ENCODE data around the gene C1QTNF12.

Gene C1QTNF12

GRCh38 chr1:1239614-1240347 lies 6.7 kb downstream of the C1QTNF12 start:
- DNase-seq = no peak

- no peak for DNase-seq
These were observed 7.3 kb downstream of the C1QTNF12 start for GRCh38 chr1:1239227-1239613.

DNA sequence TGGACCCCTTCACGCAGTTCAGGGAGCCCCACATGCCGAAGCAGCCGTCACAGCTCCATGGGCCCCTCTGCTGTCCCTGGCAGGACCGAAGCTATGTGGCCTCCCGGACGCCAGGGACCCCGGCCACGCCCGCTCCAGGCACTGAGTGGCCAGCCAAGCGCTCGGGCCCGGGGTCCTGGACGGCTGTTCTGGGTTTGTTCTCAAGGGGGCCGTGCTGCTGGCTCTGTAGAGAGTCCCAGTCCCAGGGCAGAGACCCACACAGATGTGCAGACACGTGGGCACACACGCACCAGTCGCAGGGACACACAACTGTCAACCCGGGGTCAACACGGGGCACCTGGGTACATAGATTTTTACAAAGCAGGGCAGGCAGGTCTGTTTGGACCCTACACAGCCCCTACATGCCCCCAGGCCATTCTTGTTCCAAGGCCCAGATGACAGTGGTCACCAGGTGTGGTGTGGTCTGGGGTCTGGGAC lies 7.8 kb downstream of the C1QTNF12 start:
- no peak for DNase-seq

DNA sequence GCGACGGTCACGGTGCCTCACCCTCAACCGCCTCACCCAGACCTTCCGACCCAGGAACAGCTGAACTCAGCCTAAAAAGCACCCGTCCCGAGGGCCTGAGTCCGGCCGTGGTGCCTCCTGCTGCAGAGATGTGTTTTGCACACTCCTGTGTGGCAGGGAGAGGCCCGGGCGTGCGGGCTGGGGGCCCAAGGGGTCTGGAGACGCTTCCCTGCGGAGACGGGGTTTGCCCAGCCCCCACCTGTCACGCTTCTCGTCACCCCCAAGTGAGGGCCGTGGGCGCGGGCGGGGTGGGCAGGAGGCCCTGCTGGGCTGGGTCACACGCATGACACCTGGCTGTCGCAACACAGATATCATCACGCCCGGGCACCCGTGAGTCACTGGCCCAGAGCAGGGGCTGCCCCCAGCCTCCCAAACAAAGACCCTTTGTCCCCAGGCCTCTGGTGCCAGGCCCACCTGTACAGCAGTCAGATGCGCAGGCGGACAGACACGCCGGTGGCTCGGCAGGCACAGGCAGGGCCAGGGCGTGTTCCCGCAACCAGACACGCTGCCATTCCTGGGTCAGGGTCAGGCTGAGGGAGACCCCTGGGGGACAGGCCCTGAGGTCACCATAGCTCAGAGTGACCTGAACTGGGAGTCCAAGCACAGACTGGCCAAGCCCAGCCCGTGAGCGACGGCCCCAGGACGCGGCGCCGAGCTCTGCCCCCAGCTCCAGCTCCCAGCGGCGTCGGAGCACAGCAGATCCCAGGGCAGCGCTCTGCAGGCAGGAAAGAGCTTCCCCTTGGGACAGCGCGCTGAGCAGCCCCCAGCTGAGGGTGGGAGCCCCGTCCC lies 8.4 kb downstream of the C1QTNF12 start:
- DNase-seq = no peak

DNA sequence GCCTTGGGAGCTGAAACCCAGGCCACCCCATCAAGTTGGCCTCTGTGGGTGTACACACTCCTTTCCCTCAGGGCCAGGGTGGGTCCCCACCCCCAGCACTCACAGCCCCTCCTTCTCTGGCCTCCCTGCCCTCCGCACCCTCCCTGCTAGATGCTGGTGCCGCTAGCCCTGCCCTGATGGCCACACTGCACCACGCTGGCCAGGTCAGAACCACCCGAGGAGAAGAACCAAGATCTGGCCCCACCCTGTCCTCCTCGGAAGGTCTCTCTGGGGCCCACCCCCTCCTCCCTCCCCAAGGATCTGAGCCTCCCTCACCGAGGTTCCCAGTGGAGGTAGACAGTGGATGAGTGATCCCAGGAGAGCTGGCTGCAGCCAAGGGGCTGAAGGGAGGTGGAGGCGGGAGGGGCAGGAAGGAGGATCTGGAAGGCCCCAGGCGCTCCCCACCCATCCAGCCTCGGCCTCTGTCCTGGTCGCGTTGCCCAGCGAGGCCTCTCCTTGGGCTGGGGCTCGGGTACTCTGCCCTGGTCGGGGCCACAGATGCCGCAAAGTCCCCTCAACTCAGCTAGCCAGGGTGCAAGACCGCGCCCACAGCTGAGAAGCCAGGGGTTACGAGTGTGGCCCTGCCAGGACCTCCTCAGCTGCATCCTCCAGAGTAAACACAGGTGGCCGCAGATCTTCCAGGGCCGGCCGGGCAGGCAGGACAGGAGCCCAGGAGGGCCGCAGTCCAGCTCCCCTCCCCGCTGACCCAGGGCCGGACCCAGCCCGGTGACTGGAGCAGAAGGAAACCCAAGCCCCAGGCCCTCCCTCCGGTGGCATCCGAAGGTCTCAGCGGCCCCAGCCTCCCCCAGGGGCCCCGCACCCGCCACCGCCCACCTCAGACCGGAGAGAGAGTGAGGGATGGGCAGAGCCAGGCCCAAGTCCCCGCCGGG lies 9.3 kb downstream of the C1QTNF12 start:
- DNase-seq = no peak

DNA sequence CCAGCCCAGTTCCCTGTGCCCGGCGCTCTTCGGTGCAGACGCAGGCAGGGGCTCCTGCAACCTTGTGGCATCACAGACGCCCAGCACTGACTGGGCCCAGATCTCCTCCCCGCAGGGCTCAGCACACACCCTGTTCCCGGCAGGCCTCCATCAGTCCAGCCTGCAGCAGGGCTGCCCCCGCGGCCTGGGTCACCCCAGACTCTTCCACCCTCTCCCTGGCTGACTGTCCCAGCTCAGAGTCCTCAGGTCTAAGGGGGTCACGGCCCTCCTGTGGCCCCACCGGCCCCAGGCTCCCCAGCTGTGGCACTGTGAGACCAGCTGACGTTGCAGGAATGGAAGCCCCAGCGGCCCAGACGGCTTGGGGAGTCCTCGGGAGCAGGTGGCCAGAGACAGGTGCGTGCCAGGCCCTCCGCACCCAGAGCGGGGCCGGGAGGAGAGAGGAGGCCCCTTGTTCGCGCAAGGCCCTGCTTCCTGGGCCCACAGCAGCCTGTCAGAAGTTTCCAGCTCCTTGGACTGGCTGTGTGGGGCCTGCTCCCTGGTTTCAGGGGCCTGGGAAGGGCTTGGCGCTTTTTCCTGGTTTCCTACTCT lies 10.3 kb downstream of the C1QTNF12 start:
- DNase-seq = no peak

DNA sequence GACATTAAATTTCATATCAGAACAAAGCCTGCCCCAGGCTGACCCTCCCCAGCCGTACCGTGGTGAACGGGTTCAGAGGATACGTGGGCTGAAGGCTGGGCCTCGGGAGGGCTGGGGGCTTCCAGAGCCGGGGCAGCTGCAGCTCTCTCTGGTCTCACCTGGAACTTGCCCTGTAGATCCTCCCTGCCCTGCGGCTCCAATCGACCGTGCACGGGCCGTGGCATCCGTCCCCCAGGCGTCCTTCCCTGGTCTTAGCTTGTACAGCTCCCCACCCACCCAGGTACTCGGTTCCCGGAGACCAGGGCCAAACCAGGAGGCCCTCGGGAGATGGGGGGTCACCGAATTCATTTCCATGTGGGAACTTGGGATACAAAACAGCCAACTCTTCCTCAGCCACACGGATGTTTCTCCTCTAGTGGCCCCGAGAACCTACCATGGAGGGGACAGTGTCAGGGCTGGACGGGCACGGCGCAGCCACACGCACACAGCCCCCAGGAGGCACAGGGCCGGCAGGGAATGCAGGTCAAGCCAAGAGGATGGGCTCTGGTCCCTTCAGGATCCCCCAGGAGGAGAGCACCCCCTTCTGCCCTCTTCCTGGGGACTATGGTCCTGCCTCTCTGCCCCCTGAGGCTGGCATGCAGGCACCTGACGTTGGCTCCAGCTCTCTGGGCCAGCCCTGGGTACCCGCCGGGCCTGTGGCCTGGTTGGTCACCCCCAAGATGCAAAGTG lies 11.3 kb downstream of the C1QTNF12 start:
- no peak for DNase-seq

DNA sequence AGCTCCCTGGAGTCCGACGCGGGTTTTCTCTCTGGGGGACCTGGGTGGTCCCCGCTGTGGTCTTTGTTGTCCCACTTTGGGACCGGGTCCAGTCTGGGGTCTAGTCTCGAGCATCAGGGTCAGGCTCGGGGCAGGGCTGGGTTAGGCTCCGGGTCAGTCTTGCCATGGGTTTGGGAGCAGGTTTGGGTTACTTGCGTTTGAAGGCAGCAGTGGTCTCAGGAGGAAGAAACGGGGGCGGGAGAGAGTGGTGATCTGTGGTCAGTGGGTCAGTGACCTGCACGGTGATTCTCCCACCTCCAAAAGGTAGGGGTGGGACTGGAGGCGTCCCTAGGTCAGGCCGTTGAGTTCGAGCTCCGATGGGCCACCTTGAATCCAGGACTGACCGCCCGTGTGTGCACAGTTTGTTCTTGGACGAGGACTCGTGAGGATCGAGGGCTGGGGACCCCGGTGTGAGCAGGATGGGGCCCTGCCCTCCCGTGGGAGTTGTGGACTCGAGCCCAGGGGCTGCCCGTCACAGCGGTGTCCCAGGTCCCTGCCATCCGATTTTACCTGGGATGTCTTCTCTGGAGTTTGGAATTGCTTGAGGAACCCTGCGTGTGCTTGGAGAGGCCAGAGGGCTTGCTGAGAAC lies 12.2 kb downstream of the C1QTNF12 start:
- DNase-seq = no peak

- no peak for DNase-seq
These were observed 13.0 kb downstream of the C1QTNF12 start for GRCh38 chr1:1233567-1233892.

- no peak for DNase-seq
These were observed 13.5 kb downstream of the C1QTNF12 start for GRCh38 chr1:1232796-1233566.

- DNase-seq = no peak
These were observed 14.2 kb downstream of the C1QTNF12 start, which contains the start of gene B3GALT6 for GRCh38 chr1:1232208-1232795. Gene B3GALT6 (plus strand): TSS chr1:1232237. CDS start chr1:1232279, 42 bp downstream.

DNA sequence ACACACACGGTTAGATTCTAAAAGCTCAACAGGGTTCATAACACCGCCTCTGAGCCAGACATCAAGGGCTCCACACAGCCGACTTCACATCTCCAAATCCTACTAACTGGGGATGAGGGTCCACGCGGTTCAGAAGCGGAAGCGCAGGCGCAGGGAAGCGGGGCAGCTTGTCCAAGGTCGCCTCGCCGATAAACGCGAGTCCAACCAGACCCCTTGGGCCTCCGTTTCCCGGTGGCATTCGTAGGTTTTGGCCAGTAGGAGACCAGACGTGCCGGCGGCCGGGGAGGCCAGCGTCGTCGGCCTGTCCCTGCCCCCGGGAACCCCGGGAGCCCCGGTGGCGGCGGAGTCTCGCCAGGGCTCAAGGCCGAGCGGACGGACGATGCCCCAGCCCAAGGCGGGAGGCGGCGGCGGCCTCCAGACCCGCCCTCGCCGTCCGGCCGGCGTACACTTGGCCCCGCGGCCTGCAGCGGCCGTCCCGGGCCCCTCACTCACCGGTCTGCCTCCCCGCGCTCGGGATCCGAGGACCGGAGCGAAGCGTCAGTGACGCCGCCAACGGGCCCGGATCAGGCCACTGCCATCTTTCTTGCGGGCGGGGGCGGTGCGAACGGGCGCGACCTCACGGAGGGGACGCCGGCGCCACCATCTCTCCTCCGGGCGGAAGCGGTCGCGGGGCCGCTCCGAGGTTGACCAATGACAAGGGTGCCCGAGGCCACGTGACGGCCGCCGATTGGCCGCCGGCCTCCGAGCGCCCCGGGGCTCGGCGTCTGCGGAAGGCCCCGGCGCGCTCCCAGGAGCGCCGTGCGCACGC lies 14.9 kb downstream of the C1QTNF12 start, which contains the start of gene SDF4:
SDF4 (minus strand) TSS at position 602 of the 808 bp plus-strand sequence. CDS start 3,229 bp downstream, outside the sequence.
- peak; percentile 89 for DNase-seq

DNA sequence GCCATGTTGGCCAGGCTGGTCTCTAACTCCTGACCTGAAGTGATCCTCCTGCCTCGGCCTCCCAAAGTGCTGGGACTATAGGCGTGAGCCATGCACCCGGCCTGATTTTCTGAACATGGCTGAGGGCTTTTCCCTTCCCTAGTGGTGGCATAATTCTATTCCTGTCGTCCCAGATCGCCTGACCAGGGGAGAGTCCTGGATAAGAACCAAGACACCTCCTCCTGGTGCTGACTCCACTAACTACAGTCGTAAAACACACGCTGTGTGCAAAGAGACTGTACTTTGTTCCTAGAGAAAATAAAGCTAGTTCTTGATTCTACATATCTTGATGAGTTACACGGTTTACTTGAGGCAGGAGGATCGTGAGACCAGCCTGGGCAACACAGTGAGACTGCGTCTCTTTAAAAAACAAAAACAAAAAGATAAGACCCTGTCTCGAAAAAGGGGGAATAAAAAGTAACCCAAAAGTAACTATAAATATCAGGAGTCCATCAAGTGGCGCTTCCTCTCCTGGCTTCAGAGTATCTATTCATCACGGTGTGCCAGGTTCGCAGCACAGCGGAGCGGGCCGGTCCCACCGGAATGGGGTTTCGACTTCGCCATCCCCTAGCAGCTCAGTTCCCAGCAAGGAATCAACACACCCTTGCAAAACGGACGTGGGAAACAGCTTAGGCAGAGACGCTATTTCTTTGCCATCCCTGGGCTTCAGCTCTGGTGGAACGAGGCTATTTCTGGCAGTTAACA lies 15.7 kb downstream of the C1QTNF12 start:
- no peak for DNase-seq

DNA sequence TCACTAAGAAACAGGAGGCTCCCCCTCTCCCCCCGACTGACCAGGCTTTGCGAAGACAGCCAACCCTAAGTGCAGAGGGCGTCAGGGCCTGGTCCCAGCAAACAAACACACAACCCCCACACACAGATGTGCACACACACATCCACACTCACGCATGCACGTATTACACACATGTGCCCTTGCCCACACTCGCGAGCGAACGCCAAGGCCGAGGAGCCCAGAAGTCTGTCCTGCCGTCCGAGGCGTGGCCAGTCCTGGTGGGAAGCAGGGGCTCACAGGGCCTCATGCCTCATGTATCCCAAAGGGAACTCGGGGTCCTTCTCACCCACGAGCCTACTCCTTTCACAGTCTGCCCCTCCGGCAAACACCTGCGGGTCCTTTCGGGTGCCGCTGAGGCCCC lies 16.8 kb downstream of the C1QTNF12 start:
- DNase-seq = no peak

GRCh38 chr1:1228596-1229321 lies 17.8 kb downstream of the C1QTNF12 start:
- DNase-seq = no peak

DNA sequence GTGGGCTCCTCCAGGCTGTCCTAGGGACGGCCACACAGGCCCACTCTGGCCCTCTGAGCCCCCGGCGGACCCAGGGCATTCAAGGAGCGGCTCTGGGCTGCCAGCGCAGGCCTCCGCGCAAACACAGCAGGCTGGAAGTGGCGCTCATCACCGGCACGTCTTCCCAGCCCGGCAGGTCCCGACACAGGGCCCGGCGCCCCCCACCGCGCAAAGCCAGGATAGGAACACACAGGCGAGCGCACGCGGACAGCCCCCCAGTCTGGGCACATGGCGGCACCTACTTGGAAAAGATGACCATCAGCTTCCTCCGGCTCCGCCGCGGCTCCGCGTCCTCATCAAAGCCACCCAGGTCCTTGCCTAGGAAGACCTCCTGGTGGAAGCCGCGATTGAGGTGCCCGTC lies 18.3 kb downstream of the C1QTNF12 start:
- no peak for DNase-seq

- DNase-seq = no peak
These were observed 19.1 kb downstream of the C1QTNF12 start for GRCh38 chr1:1227386-1227785.

Data from NCI-H1092 treated with DMSO at 0.1 percent for 48 hours (cell line).